ENCODE results near the gene SDC3. TPM values are rescaled to one million over a fixed set of nuclear protein-coding genes. Genes with fewer than 3 reads are reported as not detected.

The SDC3 gene
- total RNA-seq, 4 donors from 2014 or later, result 2.9 to 11.6 (median 5.1) TPM

DNA sequence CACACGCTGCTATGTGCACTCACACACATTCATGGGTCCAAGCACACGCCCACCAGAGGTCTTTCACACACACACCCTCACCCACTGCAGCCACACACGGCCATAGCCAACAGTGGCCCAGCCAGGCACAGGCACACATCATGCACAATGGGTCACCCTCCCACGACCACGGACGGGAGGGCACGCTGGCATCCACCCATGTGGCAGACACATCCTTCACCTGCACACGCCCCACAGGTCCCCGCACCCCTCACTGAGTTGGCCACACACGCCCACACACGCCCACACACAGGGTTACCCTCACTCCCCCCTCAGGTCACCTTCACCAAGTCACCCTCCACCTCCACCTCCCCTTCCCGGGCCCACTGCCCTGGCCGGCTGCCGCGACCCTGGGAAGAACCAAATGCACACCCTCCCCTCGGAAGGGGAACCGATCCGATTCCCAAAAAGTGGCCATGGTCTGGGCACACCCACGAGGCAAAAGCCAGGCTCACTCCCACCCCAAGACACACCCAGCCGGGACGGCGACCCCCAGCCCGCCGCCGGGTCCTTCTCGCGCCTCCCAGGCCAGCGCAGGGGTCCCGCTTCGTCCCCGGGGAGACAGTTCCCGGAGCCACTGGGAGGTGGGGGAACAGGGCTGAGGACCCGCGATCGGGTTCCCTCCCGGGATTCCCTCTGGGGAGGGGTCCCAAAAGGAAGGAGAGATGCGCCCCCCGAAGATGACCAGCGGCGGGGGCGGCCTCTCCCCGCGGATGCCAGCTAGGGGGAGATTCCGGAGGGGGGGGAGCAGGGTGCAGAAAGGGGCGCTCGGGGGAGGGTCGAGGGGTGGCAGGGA, 860 bp downstream of the SDC3 start:
- 11 to 24% methylated on average over 9 to 18 of the region's 47 CpGs for WGBS, 2 donors
- intact Hi-C loops (cut with DNase I), result no loop called here
- TF ChIP-seq, protein P1, sequence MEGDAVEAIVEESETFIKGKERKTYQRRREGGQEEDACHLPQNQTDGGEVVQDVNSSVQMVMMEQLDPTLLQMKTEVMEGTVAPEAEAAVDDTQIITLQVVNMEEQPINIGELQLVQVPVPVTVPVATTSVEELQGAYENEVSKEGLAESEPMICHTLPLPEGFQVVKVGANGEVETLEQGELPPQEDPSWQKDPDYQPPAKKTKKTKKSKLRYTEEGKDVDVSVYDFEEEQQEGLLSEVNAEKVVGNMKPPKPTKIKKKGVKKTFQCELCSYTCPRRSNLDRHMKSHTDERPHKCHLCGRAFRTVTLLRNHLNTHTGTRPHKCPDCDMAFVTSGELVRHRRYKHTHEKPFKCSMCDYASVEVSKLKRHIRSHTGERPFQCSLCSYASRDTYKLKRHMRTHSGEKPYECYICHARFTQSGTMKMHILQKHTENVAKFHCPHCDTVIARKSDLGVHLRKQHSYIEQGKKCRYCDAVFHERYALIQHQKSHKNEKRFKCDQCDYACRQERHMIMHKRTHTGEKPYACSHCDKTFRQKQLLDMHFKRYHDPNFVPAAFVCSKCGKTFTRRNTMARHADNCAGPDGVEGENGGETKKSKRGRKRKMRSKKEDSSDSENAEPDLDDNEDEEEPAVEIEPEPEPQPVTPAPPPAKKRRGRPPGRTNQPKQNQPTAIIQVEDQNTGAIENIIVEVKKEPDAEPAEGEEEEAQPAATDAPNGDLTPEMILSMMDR (IDR thresholded peaks at IDR 0.05), result no peak
- TF ChIP-seq POLR2A (IDR thresholded peaks at IDR 0.05), result no peak
- no peak for DNase-seq
- Histone ChIP-seq H3K4me3 (peak overlapping the region; percentile 17 to 73 (median 53)), H3K9me3 (no peaks in the 10 kb centered on the region), H3K36me3 (no peaks in the 10 kb centered on the region), H3K4me1 (peaks cover 9 to 63% (median 32%) of the 10 kb centered on the region in 3 donors), H3K27me3 (peaks cover 0 to 26% (median 0%) of the 10 kb centered on the region in 4 donors), H3K27ac (peak overlapping the region; percentile 39 to 81 (median 74))

- DNase-seq, result no peak
- Histone ChIP-seq H3K36me3 (no peaks in the 10 kb centered on the region), H3K4me3 (peak overlapping the region in 2 of 4 donors; percentile 55 to 73), H3K4me1 (peaks cover 14 to 72% (median 40%) of the 10 kb centered on the region in 3 donors), H3K9me3 (no peaks in the 10 kb centered on the region), H3K27ac (peak overlapping the region in 3 of 4 donors; percentile 14 to 81 (median 77)), H3K27me3 (peaks cover 0 to 26% (median 0%) of the 10 kb centered on the region in 4 donors)
- intact Hi-C loops (cut with DNase I), result no loop called here
- WGBS, 2 donors, result 40 to 90% methylated on average over 3 to 5 of the region's 9 CpGs
- TF ChIP-seq POLR2A (IDR thresholded peaks at IDR 0.05), result no peak
- TF ChIP-seq, protein P1 (IDR thresholded peaks at IDR 0.05), result no peak
Measured at GRCh38 chr1:30906631-30907441, 1.7 kb downstream of the SDC3 start.

GRCh38 chr1:30905916-30906620, 2.5 kb downstream of the SDC3 start:
- H3K9me3 ChIP-seq, result no peaks in the 10 kb centered on the region
- H3K4me3 ChIP-seq, result no peak overlapping the region
- H3K4me1 ChIP-seq, result peaks cover 14 to 76% (median 38%) of the 10 kb centered on the region in 3 donors
- peaks cover 0 to 26% (median 0%) of the 10 kb centered on the region in 4 donors for H3K27me3 ChIP-seq
- 51 to 73% methylated on average over 6 to 9 of the region's 9 CpGs for WGBS, 2 donors
- H3K27ac ChIP-seq, result peak overlapping the region in 3 of 4 donors; percentile 14 to 81 (median 77)
- no peaks in the 10 kb centered on the region for H3K36me3 ChIP-seq
- no peak for TF ChIP-seq POLR2A (IDR thresholded peaks at IDR 0.05)
- TF ChIP-seq, protein P1 (IDR thresholded peaks at IDR 0.05), result no peak
- DNase-seq, result no peak
- intact Hi-C loops (cut with DNase I), result no loop called here

GRCh38 chr1:30905403-30905802, 3.2 kb downstream of the SDC3 start:
- DNase-seq, result no peak
- H3K36me3 ChIP-seq, result no peaks in the 10 kb centered on the region
- H3K4me1 ChIP-seq, result peaks cover 14 to 73% (median 35%) of the 10 kb centered on the region in 3 donors
- peaks cover 0 to 26% (median 0%) of the 10 kb centered on the region in 4 donors for H3K27me3 ChIP-seq
- intact Hi-C loops (cut with DNase I), result no loop called here
- WGBS, 2 donors, result 50 to 71% methylated on average over 1 of the region's 1 CpG
- TF ChIP-seq, protein P1 (IDR thresholded peaks at IDR 0.05), result no peak
- TF ChIP-seq POLR2A (IDR thresholded peaks at IDR 0.05), result no peak
- H3K9me3 ChIP-seq, result no peaks in the 10 kb centered on the region
- H3K27ac ChIP-seq, result peak overlapping the region in 3 of 4 donors; percentile 14 to 81 (median 20)
- no peak overlapping the region for H3K4me3 ChIP-seq
